Activated gamma-delta T cell treated with anti-CD3 and anti-CD28 coated beads, Interleukin-2, amount 50 U/mL, for 16 hours (primary cell): ENCODE results near the gene PPP4R1.

ENCODE experiments used
- DNase-seq: peaks from one replicate; pipeline ENCODE4 v3.0.0-alpha.2; 2020; ENCODE audit warnings: low read depth

Gene PPP4R1

GRCh38 chr18:9545029-9545428 is 69.3 kb downstream of the PPP4R1 start:
- DNase-seq, result no peak

DNA sequence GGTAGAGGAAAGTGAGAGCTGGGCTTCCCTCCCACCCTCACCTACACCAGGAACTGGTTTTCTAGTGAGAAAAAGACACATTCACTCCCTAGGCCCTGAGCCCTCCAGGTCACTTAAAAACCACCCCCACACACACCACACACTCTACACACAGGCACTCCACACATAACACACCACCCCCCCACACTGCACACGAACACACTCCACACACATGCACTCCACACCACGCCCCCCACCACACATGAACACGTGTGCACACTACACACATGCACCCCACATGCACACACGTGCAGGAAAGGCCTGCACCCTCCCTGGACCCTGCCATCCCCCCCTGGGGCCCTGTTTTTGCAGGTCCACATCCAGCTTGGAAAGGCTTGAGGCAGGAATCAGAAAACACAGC is 71.4 kb downstream of the PPP4R1 start:
- DNase-seq, result no peak

GRCh38 chr18:9539938-9540337 is 74.4 kb downstream of the PPP4R1 start:
- no peak for DNase-seq

DNA sequence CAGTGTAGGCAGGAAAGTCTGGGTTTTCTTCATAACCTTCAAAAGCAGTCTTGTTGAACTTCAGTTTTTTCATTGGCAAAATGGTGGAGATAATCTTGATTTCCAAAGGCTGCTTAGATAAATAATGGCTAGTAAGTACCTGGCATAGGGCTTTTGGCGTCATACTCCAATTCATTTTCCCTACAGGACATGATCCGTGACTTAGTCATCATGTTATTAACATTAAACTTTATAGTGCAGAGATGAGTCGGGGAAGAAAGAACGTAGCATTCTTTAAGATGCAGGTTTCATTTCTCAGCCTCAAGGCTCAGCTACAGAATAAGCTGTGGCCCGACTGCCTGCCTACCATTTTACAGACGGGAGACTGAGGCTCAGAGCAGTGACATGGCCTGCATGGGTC is 75.1 kb downstream of the PPP4R1 start:
- DNase-seq, result no peak

DNA sequence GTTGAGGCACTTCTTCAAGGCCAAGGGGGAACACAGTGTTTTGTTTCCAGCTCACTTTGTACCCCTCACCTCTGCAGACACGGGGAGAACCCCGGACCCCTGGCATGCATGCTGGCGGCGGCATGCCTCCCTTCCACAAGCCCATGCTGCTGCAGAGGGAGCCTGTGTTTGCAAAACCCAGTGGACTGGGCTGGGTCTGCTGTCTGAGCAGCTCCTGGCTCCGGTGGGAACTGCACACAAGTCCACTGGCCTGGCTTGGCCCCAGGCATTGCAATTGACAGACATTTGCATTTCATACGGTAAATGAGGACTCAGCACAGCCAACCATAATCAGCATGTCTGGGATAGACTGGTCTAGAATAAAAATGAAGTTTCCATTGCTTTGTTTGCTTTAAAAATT is 76.7 kb downstream of the PPP4R1 start:
- DNase-seq, result no peak

DNA sequence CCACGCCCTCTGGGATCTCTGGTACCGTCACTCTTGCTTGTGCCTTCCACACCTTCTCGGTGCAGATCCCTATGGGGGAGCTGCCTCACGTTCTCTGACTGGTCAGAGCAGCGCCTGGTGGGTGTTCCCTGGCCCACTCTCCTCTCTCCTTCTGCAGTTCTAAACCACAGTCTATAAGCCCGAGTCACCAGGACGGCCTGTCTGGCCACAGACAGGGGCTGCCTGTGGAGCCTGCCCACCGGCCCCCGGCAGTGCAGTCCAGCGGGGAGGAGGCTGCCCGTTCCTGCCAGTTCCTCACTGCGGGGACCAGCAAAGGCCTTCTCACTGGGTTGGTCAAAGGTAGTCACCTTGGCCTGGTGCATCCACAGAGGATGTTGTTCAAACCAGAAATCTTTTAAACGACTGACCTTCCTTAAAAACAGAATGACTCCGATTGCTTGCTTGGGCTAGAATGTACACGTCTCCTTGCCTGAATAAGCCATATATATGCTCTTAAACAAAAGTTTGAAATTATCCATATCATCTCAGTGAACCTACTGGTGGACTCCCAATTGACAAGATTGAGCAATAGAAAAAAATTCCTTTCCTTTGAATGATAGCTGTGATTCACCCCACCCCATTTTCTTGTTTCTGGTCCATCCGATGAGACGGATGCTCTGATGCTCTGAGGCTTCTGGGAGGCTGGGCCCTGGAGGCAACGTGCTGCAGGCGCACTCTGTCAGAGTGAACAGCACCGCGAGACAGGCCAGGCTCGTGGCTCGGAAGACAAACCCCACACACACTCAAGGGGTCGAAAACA is 77.8 kb downstream of the PPP4R1 start:
- no peak for DNase-seq

- no peak for DNase-seq
Observed at GRCh38 chr18:9535430-9535991, 78.8 kb downstream of the PPP4R1 start.

DNA sequence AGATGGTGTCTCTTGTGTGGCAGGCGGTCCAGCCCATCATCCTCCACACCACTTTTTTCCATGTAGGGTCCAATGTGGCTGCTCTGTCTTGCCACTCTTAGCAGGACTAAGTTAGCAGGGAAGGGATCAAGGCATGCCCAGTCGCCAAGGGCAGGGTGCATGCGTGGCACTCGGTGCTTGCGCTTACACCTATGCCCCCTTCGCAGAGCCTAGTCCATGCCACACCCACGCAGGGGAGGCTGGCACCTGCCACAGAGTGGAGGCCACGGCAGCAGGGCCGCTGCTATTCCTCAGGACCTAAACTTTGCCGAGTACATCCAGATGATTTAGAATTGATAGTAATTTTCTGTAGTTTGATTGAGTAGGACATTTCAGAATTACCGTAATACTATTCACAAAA is 79.5 kb downstream of the PPP4R1 start:
- DNase-seq, result no peak

DNA sequence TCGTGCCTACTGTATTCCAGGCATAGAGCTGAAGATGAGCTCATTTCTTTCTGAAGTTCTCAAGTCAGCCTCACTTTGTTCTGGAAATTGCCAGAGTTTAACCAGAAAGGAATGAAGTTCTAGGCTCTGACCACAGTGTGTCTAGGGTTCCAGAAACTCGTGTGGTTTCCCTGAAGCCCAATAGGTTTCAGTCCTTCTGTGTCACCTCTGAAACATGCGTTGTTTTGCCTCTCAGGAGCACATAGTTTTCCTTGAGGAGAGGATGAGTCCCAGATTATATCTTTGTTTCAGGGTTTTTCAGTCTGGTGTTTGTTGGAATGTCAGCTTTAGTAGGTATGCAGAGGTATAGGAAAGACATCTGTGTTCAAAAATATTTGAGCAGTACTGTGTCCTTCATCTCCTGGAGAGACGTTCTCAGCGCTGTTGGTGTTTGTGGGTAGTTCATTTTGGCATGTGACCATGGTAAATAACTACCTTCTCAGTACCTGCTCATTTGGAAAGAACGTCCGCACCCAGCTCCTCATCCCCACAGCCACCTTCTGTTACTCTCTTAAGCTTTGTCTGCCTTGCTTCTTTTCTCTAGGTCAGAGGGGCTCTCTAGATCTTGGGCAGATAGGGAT is 82.5 kb downstream of the PPP4R1 start:
- DNase-seq, result no peak

- DNase-seq, result no peak
Observed at GRCh38 chr18:9530226-9531009, 83.9 kb downstream of the PPP4R1 start.

DNA sequence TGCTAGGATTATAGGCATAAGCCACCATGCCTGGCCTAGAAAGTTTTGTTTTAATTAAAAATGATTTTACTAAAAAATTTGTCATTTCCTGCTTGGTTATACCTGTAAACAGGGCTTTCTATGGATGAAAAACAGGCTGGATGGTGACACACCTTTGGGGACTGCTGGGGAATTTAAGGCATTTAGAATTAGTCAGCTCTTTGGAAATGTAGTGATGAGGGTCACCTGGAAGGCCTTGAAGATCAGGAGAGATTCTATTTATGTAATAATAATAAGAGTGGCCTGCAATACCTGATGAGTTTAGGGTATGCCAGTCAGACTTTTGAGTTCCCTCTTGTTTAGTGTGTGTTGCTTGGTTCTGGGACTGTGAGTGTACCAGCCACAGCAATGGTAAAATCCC is 87.9 kb downstream of the PPP4R1 start:
- no peak for DNase-seq

DNA sequence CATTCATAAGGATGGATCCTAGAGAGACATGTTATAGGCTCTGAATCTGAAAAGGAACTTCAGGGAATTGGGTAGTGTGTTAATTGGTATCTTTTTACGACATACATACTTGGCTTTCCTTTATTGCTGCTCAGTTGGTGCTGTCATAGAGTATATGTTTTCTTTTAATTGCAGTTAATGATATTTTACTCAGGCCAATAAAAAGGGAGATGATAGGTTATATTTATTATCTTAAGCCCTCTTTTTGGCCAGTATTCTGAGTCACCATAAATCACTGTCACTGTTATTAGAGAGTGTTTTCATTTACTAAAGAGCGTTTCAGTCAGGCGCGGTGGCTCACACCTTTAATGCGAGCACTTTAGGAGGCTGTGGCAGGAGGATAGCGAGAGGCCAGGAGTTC is 91.4 kb downstream of the PPP4R1 start:
- DNase-seq, result no peak

GRCh38 chr18:9521770-9522169 is 92.6 kb downstream of the PPP4R1 start:
- no peak for DNase-seq

GRCh38 chr18:9520666-9521065 is 93.7 kb downstream of the PPP4R1 start:
- DNase-seq, result no peak

GRCh38 chr18:9519399-9519798 is 95.0 kb downstream of the PPP4R1 start:
- DNase-seq, result no peak

DNA sequence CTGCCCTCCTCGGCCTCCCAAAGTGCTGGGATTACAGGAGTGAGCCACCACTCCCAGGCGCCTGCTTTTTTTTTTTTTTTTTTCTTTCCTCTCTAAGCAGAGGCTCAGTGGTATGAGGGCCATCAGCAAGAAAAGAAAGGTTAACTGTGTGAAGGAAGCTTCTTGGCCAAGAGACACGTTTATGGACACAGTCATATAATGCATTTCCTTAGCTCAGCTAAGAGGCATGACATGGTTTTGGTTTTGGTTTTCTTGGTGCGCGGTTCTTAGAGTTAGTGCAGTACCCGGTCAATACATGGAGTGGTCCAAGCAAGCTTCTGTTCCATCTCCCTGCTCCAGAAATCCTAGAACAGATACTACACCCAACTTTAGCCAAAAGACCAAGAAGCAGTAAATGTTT is 96.5 kb downstream of the PPP4R1 start:
- DNase-seq, result no peak

- DNase-seq, result no peak
Observed at GRCh38 chr18:9516437-9517064, 97.8 kb downstream of the PPP4R1 start.

DNA sequence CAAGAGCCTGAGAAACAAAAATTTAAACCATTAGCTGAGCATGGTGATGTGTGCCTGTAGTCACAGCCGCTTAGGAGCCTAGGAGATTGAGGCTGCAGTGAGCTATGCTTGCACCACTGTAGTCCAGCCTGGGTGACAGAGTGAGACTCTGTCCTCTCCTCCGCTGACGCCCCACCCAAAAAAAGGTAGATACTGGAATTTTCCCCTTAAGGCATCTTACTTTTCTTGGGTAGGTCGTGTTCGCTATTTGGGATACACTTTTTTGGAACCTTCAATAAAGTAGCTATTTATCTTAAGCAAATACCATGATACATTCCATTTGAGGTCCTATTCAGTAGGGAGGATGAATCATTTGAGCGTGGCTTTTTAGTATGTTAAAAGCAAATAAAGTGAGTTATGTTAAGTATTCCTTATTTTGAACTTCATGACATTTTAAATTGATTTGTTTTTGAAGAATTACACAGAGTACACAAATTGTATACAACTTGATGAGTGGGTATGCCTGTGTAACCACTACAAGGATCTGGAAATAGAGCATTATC is 100.3 kb downstream of the PPP4R1 start:
- no peak for DNase-seq

GRCh38 chr18:9508446-9509025 is 105.8 kb downstream of the PPP4R1 start:
- DNase-seq, result no peak

DNA sequence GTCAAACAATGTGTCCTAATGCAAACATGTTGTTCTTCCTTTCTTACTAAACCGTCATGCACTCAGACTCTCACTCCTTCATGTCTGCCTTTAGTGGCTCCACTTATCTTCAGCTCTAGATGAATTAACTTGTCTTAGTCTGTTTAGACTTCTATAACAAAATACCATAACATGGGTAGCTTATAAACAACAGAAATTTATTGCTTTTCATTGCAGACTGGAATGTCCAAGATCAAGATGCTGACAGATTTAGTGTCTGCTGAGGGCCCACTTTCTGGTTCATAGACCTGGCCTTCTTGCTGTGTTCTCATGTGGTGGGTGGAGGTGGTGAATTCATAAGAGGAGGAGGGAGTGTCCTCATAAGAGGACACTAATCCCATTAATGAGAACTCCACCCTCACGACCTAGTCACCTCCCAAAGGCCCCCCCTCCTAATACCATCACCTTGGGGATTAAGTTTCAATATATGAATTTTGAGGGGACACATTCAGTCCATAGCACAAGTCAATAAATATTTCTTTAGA is 106.7 kb downstream of the PPP4R1 start:
- DNase-seq, result no peak

- DNase-seq, result no peak
Observed at GRCh38 chr18:9506046-9506792, 108.1 kb downstream of the PPP4R1 start.
